ENCODE data around the gene MBD4.
"Not testable (repeated sequence)": the region's sequence is repeated elsewhere in the genome, so short reads cannot be mapped to it uniquely, and the experiment has no call there.

Gene MBD4

GRCh38 chr3:129428376-129429079 is 11.2 kb downstream of the MBD4 start, which contains the start of gene EFCAB12:
EFCAB12 (minus strand) TSS chr3:129428636; CDS start chr3:129428488, 148 bp downstream.
- peak; percentile 77 to 93 (median 85) for DNase-seq

DNA sequence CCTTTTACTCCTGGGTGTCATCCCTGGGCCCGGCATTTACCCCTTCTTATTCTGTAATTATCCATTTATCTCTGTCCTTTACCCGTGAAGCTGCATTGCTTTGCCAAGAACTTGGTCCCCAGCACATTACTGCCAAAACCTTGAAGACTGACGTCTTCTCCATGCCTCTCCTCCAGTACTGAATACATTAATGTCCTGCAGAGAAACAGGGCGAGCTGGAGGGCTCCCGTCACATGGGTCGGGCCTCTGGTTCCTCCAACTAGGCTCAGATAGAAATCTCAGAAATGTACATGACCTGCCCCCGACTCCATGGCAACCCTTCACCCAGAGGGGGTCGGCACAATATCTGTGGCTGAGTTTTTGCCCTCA is 11.8 kb downstream of the MBD4 start:
- no peak for DNase-seq

DNA sequence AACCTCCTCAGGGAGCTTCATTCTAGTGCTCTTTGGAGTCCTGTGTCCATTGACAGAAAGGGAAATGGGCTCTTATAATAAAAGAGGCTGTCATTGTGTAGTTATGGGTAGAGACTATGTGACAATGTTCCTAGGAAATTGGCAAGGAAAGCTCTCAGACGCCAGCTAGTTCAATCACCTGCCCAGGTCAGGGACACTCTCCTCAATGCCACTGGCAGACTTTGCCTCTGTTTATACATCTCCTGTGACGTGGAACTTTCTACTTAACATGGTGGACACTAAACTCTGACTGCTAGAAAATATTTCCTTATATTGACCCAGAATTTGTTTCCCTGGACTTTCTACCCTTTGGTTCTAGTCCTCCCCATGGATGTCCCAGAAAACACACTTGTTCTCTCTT is 14.1 kb downstream of the MBD4 start:
- DNase-seq = no peak

- no peak for DNase-seq
These were observed 14.5 kb downstream of the MBD4 start for GRCh38 chr3:129425213-129425612.

DNA sequence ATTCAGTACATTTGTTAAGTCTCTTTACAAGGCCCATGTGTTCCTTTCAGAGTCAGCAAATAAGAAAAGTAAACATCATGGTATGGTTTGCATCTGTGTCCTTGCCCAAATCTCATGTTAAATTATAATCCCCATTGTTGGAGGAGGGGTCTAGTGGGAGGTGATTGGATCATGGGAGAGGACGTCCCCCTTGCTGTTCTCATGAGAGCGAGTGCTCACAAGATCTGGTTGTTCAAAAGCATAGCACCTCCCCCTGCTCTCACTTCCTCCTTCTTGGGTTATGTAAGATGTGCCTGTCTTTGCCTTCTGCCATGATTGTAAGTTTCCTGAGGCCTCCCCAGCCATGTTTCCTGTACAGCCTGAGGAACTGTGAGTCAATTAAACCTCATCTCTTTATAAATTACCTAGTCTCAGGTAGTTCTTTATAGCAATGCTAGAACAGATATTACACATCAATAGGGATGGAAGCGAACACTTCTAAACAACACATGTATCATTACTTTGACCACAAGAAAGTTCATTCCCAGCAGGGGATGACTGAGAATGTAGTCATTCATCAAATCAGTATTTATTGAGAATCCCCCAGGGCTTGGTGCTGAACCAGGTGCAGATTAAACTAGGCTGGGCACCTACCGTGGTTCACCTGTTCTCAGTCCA is 15.4 kb downstream of the MBD4 start:
- DNase-seq = no peak

DNA sequence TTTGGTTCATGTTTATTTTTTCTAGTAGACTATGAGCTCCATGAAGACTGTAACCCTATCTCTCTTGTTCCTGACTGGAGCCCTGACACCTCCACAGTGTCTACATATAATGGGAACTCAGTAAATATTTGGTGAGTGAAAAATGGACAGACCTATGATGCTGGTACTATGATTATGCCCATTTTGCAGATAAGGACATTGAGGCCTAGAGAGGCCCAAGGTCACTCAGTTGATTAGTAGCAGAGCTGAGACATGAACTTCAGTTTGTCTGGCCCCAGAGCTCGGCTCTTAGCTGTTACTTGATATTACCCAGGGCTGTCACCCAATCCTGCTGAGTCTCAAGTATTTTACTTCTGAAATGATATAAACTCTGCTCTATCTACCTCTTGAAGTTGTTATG is 16.9 kb downstream of the MBD4 start:
- DNase-seq = no peak

GRCh38 chr3:129421988-129422745 is 17.6 kb downstream of the MBD4 start:
- DNase-seq = no peak

GRCh38 chr3:129421236-129421883 is 18.4 kb downstream of the MBD4 start:
- no peak for DNase-seq

DNA sequence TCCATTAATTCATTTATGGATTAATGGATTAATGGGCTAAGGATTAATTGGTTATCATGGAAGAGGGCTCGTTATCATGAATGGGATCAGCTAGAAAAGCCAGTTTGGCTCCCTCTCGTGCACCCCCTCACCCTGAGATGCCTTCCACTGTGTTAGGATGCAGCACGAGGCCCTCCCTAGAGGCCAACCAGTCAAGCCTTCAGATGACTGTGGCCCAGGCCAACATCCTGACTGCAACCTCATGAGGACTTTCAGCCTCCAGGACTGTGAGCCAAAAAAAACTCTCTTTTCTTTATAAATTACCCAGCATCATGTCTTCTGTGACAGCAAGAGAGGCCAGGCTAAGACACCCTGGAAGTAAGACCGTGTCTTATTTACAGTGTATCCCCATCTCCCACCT is 20.3 kb downstream of the MBD4 start:
- DNase-seq = no peak

DNA sequence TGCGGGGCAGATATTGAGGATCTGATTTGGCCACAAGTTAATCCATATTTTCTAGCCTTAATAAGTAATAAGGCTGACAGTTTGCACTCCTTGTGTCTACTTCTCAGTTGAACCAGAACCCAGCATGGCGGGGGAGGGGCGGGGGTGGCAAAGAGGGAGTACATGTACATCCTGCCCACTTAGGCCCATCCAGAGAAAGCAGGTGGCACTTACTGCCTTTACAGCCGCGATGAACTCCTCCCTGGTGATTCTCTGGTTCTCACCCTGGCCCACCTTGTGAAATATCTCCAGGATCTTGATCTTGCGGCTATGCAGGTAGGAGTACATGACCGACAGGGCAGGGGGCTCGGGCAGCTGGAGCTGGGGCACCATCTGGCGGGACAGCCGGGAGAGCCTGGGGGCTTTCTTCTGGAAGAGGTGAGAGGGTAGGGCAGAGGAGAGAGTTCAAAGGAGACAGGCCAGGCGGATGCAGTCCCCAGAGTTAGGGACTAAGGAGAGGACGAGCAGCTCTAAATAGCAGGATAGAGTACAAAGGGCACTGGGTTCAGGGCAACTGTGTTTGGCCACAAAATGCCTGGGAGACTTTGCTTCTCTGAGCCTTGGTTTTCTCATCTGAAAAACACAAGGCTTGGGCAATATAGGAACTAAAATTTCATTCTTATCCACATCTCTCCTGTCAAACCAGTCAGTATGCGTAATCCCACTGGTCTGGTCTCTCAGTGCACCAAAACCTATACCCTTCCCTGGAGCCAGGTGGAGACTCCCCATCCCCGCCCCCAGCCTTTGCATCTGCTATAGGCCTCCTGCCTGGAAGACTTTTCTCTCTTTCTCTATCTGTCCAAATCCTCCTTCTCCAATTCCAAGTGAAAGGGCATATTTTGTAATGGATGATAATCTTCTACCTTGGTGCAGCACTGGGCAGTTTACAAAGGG is 21.4 kb downstream of the MBD4 start:
- no peak for DNase-seq

DNA sequence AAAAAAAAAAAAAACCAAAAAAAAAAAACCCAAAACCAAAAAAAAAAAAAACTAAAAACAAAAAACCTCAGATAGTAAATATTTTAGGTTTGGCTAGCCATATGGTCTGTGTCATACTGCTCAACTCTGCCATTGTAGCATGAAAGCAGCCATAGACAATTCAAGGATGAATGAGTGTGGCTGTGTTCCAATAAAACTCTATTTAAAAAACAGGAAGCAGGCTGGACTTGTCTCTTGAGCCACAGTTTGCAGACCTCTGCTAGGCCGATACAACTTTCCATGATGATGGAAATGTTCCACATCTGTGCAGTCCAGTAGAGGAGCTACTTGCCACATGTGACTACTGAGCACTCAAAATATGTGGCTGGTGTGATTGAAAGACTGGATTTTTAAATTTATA is 22.4 kb downstream of the MBD4 start:
- DNase-seq = no peak

GRCh38 chr3:129416415-129416814 is 23.3 kb downstream of the MBD4 start:
- no peak for DNase-seq

DNA sequence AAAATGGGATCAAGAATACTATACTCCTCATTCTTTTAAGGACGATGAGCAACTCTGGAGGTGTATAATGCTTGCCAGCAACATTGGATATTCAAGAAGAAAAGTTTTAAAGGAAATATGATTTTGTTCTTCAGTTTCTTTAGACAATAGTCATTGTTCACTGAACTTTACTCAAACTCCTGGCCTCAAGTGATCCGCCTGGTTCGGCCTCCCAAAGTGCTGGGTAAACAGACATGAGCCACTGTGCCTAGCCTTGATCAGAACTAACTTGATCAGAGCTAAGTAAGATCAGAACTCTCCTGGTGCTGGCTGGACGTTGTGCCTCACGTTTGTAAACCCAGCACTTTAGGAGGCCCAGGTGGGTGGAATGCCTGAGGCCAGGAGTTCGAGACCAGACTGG is 23.9 kb downstream of the MBD4 start:
- no peak for DNase-seq

- no peak for DNase-seq
These were observed 24.4 kb downstream of the MBD4 start for GRCh38 chr3:129415378-129415777.

DNA sequence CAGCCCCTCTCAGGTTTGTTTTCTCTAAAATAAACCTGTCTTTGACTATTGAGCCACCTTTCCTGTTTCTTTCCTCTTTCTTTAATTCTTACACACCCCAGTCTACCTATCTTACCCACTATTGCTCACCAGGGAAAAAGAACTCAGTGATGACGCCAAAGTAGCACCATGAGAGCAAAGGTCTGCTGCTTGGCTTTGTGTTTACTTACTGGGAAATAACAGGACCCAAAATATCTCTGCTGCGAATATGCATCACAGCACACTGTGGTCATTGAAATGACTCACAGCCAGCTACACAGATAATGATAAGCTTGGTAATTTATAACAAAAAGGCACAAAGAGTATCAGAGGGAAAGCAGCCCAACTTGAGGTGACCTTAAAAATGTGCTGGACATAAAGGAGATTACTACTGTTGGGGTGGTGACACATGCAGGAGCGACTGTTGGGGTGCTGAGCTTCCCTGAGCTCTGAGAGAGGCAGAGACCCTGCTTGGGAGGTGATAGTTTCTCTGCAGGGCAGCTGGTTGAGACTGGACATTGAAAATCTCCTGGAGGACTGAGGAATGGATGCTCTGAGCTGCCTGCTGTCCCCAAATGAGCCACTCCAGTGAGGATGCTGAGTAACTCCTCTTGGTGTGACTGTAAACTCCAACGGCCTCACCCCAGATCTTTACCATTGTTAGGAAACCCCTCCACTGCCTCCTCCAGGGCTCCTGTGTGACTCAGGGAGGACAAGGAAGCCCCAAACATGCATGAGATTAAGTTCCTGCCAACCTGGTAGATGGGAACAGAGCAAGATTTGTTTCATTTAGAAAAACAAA is 25.9 kb downstream of the MBD4 start:
- DNase-seq = no peak

GRCh38 chr3:129413238-129413637 is 26.5 kb downstream of the MBD4 start:
- not testable (repeated sequence) for DNase-seq

DNA sequence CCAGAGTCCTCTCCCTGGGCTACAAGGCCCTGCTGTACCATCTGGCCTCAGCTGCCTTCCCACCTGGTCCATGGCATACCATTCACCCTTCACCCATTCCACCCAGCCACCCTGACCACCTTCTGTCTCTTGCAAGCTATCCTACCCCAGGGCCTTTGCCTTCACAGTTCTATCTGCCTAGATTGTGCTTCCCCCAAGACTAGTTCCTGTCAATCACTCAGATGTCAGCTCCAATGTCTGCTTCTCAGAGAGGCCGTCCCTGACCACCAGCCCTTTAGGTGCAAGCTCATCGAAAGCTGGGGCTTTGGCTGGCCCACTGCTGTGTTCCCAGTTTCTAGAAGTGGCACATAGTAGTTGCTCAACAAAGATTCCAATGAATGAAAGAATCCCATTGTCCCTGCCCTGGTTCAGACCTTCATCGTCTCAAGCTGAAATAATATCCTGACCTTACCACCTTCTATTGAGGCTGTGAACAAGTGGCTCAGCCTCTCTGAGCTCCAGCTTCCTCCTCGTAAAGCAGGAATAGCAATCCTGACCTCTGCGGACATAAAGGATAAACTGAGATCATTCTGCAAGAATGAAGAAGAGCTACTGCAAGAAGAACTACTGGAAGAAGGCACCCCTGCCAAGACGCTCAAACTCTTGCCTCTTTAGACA is 27.1 kb downstream of the MBD4 start:
- no peak for DNase-seq

- DNase-seq = no peak
These were observed 28.8 kb downstream of the MBD4 start for GRCh38 chr3:129410971-129411370.

- DNase-seq = no peak
These were observed 30.2 kb downstream of the MBD4 start for GRCh38 chr3:129409541-129409940.

- DNase-seq = no peak
These were observed 35.1 kb downstream of the MBD4 start for GRCh38 chr3:129404610-129405009.

- DNase-seq = no peak
These were observed 35.6 kb downstream of the MBD4 start for GRCh38 chr3:129404130-129404529.

Measured in stimulated activated naive CD4-positive, alpha-beta T cell (primary cell).